ENCODE data around the gene MDC1. TPM values are rescaled to one million over a fixed set of nuclear protein-coding genes. Genes with fewer than 3 reads are reported as not detected.

Gene MDC1
- total and polyA plus RNA-seq, 2 of the 13 experiments (the other 11 are each of a cell fraction or from before 2014, with no cell fraction given) = 8.4 to 14.0 TPM

DNA sequence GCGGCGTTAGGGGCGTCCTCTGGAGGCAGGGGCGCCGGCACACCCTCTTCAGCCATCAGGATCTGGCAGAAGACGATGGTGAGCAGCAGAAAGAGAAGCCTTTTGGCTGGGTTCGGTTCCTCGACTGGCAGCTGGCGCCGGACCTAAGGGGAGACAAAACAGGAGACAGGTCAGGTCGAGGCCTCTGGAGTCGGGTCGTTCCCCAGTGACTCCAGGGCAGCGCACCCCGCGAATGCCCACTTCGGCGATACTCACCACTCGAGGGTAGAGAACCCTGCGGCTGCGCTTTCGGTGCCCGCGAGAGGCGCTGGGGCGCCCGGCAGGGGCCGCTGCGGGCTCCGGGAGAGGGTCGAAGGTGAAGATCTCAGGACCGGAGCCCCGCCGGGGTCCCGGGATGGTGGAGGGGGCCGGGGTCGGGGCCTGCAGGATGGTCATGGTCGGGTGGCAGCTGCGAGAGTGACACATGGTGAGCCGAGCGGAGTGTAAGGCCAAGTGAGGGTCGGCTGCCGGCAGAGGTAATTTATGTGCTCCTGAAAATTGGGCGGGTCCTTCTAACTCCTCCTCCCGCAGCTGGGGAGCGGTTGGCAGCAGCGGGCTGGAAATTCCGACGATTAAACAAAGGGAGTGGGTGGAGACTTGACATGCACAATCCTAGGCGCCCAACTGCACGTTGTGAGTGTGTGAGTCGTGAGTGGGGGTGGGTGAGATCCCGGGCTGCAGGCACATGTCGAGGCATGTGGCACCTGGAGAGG is 27.1 kb upstream of the MDC1 start, which contains the start of gene IER3 (continued):
- TF ChIP-seq WIZ (CRISPR knock-in tag; IDR thresholded peaks at IDR 0.05) = no peak; the same call in 1 of the 2 replicates
- TF ChIP-seq ZNF788 (CRISPR knock-in tag; IDR thresholded peaks at IDR 0.05; ENCODE audit: borderline replicate concordance) = peak; percentile 73
- TF ChIP-seq PHF21A (CRISPR knock-in tag; IDR thresholded peaks at IDR 0.05) = 0 out of 2 replicates have a peak, but pooled peaks have one; percentile 24
- no peak for TF ChIP-seq FOXA1 (IDR thresholded peaks at IDR 0.05)
- peak; percentile 26; the same call in 1 of the 2 replicates for TF ChIP-seq FOXA1 (CRISPR knock-in tag; IDR thresholded peaks at IDR 0.05)
- TF ChIP-seq, protein P1, sequence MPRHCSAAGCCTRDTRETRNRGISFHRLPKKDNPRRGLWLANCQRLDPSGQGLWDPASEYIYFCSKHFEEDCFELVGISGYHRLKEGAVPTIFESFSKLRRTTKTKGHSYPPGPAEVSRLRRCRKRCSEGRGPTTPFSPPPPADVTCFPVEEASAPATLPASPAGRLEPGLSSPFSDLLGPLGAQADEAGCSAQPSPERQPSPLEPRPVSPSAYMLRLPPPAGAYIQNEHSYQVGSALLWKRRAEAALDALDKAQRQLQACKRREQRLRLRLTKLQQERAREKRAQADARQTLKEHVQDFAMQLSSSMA (CRISPR knock-in tag; IDR thresholded peaks at IDR 0.05) = peak; percentile 79; the same call in 1 of the 2 replicates
- peak; percentile 70; the same call in 1 of the 2 replicates for TF ChIP-seq ZNF713 (CRISPR knock-in tag; IDR thresholded peaks at IDR 0.05)
- TF ChIP-seq ZNF510 (CRISPR knock-in tag; IDR thresholded peaks at IDR 0.05; ENCODE audit: low read depth) = no peak; the same call in 1 of the 2 replicates
- no peak for TF ChIP-seq ZBTB26 (CRISPR knock-in tag; IDR thresholded peaks at IDR 0.05; ENCODE audit: borderline replicate concordance)
- TF ChIP-seq ZNF121 (CRISPR knock-in tag; IDR thresholded peaks at IDR 0.05) = 0 out of 2 replicates have a peak, but pooled peaks have one; percentile 18
- TF ChIP-seq EEA1 (CRISPR knock-in tag; IDR thresholded peaks at IDR 0.05; ENCODE audit: borderline replicate concordance) = no peak
- TF ChIP-seq JARID2 (CRISPR knock-in tag; IDR thresholded peaks at IDR 0.05; ENCODE audit: insufficient replicate concordance) = peak; percentile 75
- peak; percentile 17; the same call in 1 of the 2 replicates for TF ChIP-seq TCF7 (IDR thresholded peaks at IDR 0.05; ENCODE audit: low read depth)
- peak; percentile 19; the same call in 1 of the 2 replicates for TF ChIP-seq ZNF556 (CRISPR knock-in tag; IDR thresholded peaks at IDR 0.05; ENCODE audit: borderline replicate concordance)
- TF ChIP-seq, protein P2, sequence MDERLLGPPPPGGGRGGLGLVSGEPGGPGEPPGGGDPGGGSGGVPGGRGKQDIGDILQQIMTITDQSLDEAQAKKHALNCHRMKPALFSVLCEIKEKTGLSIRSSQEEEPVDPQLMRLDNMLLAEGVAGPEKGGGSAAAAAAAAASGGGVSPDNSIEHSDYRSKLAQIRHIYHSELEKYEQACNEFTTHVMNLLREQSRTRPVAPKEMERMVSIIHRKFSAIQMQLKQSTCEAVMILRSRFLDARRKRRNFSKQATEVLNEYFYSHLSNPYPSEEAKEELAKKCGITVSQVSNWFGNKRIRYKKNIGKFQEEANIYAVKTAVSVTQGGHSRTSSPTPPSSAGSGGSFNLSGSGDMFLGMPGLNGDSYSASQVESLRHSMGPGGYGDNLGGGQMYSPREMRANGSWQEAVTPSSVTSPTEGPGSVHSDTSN (CRISPR knock-in tag; IDR thresholded peaks at IDR 0.05) = 0 out of 2 replicates have a peak, but pooled peaks have one; percentile 42
- TF ChIP-seq NCOR1 (IDR thresholded peaks at IDR 0.05; ENCODE audit: borderline replicate concordance, low read length) = 0 out of 2 replicates have a peak, but pooled peaks have one; percentile 38
- TF ChIP-seq RFXANK (CRISPR knock-in tag; IDR thresholded peaks at IDR 0.05) = peak; percentile 95
- peak; percentile 10; the same call in 1 of the 2 replicates for TF ChIP-seq LCORL (IDR thresholded peaks at IDR 0.05)
- TF ChIP-seq LCORL (CRISPR knock-in tag; IDR thresholded peaks at IDR 0.05) = peak; percentile 95
- TF ChIP-seq ZBTB1 (CRISPR knock-in tag; IDR thresholded peaks at IDR 0.05; ENCODE audit: borderline replicate concordance) = no peak
- TF ChIP-seq FOXK1 (CRISPR knock-in tag; IDR thresholded peaks at IDR 0.05; ENCODE audit: borderline replicate concordance, low read depth) = peak; percentile 64
- TF ChIP-seq KDM5A (IDR thresholded peaks at IDR 0.05; ENCODE audit: borderline replicate concordance, low read length) = no peak; the same call in 1 of the 2 replicates
- no peak for TF ChIP-seq MTA1 (CRISPR knock-in tag; IDR thresholded peaks at IDR 0.05; ENCODE audit: borderline replicate concordance)
- peak; percentile 90 for TF ChIP-seq KLF6 (CRISPR knock-in tag; IDR thresholded peaks at IDR 0.05)
- peak; percentile 4 for TF ChIP-seq NR2C2 (CRISPR knock-in tag; IDR thresholded peaks at IDR 0.05; ENCODE audit: borderline replicate concordance)
- TF ChIP-seq ZNF333 (CRISPR knock-in tag; IDR thresholded peaks at IDR 0.05; ENCODE audit: borderline replicate concordance) = peak; percentile 95
- no peak; the same call in 1 of the 2 replicates for TF ChIP-seq FLYWCH1 (CRISPR knock-in tag; IDR thresholded peaks at IDR 0.05)
- peak; percentile 93 for TF ChIP-seq U2AF1 (optimal IDR thresholded peaks at IDR 0.05; ENCODE audit: low read depth, low read length)
- TF ChIP-seq FOXC1 (CRISPR knock-in tag; IDR thresholded peaks at IDR 0.05; ENCODE audit: borderline replicate concordance) = peak; percentile 82; the same call in 1 of the 2 replicates

Measured in HepG2 (cell line).